Fibroblast of lung (primary cell): ENCODE data around the gene TCEAL1. TPM values are rescaled to one million over a fixed set of nuclear protein-coding genes. Genes with fewer than 3 reads are reported as not detected.

Source experiments
- DNase-seq, 2 donors: peaks; one replicate each; pipeline versions ENCODE4 v3.0.0 to v3.0.0-alpha.2; 2010; ENCODE audit warnings: low read depth in 2 of 2
- H2AFZ ChIP-seq: 2 replicates; pipeline ENCODE4 v1.5.1; 2012; ENCODE audit warnings: low read length, control low read depth, inconsistent platforms
- H3K27ac ChIP-seq: 2 replicates; pipeline ENCODE4 v1.5.1; 2011; ENCODE audit warnings: low read length, control low read depth; ENCODE audit not compliant: insufficient read depth
- H3K27me3 ChIP-seq: 2 replicates; pipeline ENCODE4 v1.5.1; 2011; ENCODE audit warnings: mild to moderate bottlenecking, low read length; ENCODE audit not compliant: control insufficient read depth, insufficient read depth
- H3K36me3 ChIP-seq: 2 replicates; pipeline ENCODE4 v1.5.1; 2011; ENCODE audit warnings: low read length; ENCODE audit not compliant: control insufficient read depth, insufficient read depth
- H3K4me1 ChIP-seq: 2 replicates; pipeline ENCODE4 v1.5.1; 2011; ENCODE audit warnings: low read length; ENCODE audit not compliant: control insufficient read depth, insufficient read depth; ENCODE audit errors: extremely low read depth
- H3K4me2 ChIP-seq: 2 replicates; pipeline ENCODE4 v1.5.1; 2011; ENCODE audit warnings: low read length, control low read depth; ENCODE audit not compliant: insufficient read depth; ENCODE audit errors: extremely low read depth
- H3K4me3 ChIP-seq, 4 experiments: fragments of 200-600 bp in 1 of 4; sonication (generic) in 1 of 4; replicated peaks in 1 of 4; 2 replicates each; pipeline ENCODE4 v1.5.1; 2011 to 2016; ENCODE audit warnings: low read length in 4 of 4, low read depth in 3 of 4, mild to moderate bottlenecking in 3 of 4, control low read depth in 2 of 4, inconsistent platforms in 1 of 4, mixed read lengths in 1 of 4; ENCODE audit not compliant: insufficient read depth in 1 of 4; ENCODE audit errors: control extremely low read depth in 1 of 4
- H3K79me2 ChIP-seq: 2 replicates; pipeline ENCODE4 v1.5.1; 2012; ENCODE audit warnings: mild to moderate bottlenecking, low read length, inconsistent platforms; ENCODE audit not compliant: control insufficient read depth, insufficient read depth
- H3K9ac ChIP-seq: 2 replicates; pipeline ENCODE4 v1.5.1; 2011; ENCODE audit warnings: mild to moderate bottlenecking, low read length, control low read depth; ENCODE audit not compliant: insufficient read depth
- H3K9me3 ChIP-seq: 2 replicates; pipeline ENCODE4 v1.5.1; 2012; ENCODE audit warnings: low read depth, low read length; ENCODE audit not compliant: control insufficient read depth, insufficient read depth
- H4K20me1 ChIP-seq: 2 replicates; pipeline ENCODE4 v1.5.1; 2011; ENCODE audit warnings: low read length; ENCODE audit not compliant: control insufficient read depth, insufficient read depth; ENCODE audit errors: extremely low read depth
- EZH2 ChIP-seq: IDR thresholded peaks from 2 replicates; pipeline ENCODE4 v1.5.1; 2012; ENCODE audit warnings: low read length, control low read depth, mild to moderate bottlenecking; ENCODE audit errors: missing control alignments
- polyA plus RNA-seq, 2 donors: library from polyadenylated mRNA; depleted of rRNA in 1 of 2; stranded (reverse) in 1 of 2; unstranded in 1 of 2; fragments of >200 nt; gene quantifications; 2 replicates each; pipeline ENCODE4 v1.2.1, GENCODE V29; 2011 to 2012; ENCODE audit warnings: missing spikeins in 1 of 2
- total RNA-seq: library from RNA; depleted of rRNA; stranded (reverse); fragments of >200 nt; gene quantifications from 2 replicates; pipeline ENCODE4 v1.2.1, GENCODE V29; 2014
- TF ChIP-seq, protein P1 (sequence below), 2 donors: IDR thresholded peaks in 1 of 2; conservative IDR thresholded peaks in 1 of 2; 1 replicate in 1 of 2; 2 replicates in 1 of 2; pipeline ENCODE4 v1.5.1; 2011 to 2012; ENCODE audit warnings: low read length in 2 of 2, control low read depth in 1 of 2, inconsistent platforms in 1 of 2, low read depth in 1 of 2, mild to moderate bottlenecking in 1 of 2

Gene TCEAL1
- total and polyA plus RNA-seq, 2 donors (not counting 1 experiment from before 2014, with no cell fraction given) = 28.5 to 35.5 TPM

DNA sequence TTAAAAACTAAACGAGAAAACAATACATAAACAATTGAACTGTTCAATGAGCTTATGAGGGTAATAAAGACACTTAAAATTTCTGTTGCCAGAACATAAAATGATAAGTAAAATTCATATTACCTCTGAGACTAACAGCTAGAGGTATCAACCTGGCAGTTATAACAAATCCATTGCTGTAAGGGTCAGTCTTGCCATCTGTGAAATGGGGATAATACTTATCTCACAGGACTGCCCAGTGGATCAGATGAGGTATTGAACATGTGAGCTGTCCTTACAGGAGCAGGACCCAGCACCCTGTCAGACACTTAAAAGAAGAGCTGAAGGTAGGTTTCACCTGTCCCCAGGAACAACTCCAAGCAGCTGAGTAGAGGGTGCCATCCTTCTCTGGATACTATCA, 18.5 kb upstream of the TCEAL1 start:
- Histone ChIP-seq H4K20me1 (no peaks in the 10 kb centered on the region), H3K36me3 (no peaks in the 10 kb centered on the region), H3K9me3 (no peaks in the 10 kb centered on the region), H3K4me2 (no peak overlapping the region), H3K9ac (no peak overlapping the region), H2AFZ (no peak overlapping the region), H3K79me2 (no peaks in the 10 kb centered on the region), H3K27ac (no peak overlapping the region), H3K4me1 (no peaks in the 10 kb centered on the region), H3K4me3 (no peak overlapping the region), H3K27me3 (no peaks in the 10 kb centered on the region)
- no peak for DNase-seq
- TF ChIP-seq EZH2 = no peak
- TF ChIP-seq, protein P1, sequence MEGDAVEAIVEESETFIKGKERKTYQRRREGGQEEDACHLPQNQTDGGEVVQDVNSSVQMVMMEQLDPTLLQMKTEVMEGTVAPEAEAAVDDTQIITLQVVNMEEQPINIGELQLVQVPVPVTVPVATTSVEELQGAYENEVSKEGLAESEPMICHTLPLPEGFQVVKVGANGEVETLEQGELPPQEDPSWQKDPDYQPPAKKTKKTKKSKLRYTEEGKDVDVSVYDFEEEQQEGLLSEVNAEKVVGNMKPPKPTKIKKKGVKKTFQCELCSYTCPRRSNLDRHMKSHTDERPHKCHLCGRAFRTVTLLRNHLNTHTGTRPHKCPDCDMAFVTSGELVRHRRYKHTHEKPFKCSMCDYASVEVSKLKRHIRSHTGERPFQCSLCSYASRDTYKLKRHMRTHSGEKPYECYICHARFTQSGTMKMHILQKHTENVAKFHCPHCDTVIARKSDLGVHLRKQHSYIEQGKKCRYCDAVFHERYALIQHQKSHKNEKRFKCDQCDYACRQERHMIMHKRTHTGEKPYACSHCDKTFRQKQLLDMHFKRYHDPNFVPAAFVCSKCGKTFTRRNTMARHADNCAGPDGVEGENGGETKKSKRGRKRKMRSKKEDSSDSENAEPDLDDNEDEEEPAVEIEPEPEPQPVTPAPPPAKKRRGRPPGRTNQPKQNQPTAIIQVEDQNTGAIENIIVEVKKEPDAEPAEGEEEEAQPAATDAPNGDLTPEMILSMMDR (conservative IDR thresholded peaks at IDR 0.05 in 1 of 2, IDR thresholded peaks at IDR 0.05 in 1 of 2; ENCODE audit: low read depth in 1 of 2, low read length in 2 of 2) = no peak

DNA sequence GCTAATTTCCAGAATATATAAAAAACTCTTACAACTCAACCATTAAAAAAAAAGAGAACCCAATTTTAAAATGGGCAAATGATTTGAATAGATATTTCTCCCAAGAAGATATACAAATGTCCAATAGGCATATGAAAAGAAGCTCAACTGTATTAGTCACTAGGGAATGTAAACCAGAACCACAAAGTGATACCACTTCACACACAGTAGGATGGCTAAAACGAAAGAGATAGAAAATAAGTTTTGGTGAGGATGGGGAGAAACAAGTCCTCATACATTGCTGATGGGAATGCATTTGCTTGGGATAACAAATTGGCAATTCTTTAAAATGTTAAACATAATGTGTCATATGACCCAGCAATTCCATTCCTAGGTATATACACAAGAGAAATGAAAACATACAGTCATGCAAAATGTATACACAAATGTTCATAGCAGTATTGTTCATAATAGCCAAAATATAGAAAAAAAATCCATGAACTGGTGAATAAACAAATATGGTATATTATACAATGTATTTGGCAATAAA, 15.3 kb upstream of the TCEAL1 start:
- H3K9me3 ChIP-seq = no peaks in the 10 kb centered on the region
- no peak overlapping the region for H3K4me3 ChIP-seq
- H3K27me3 ChIP-seq = no peaks in the 10 kb centered on the region
- H4K20me1 ChIP-seq = no peaks in the 10 kb centered on the region
- H3K4me1 ChIP-seq = no peaks in the 10 kb centered on the region
- H3K79me2 ChIP-seq = no peaks in the 10 kb centered on the region
- H2AFZ ChIP-seq = no peak overlapping the region
- DNase-seq = peak in 1 of 2 donors; percentile 30
- TF ChIP-seq EZH2 = no peak
- TF ChIP-seq, protein P1 (conservative IDR thresholded peaks at IDR 0.05 in 1 of 2, IDR thresholded peaks at IDR 0.05 in 1 of 2; ENCODE audit: low read depth in 1 of 2, low read length in 2 of 2) = no peak
- H3K9ac ChIP-seq = no peak overlapping the region
- no peaks in the 10 kb centered on the region for H3K36me3 ChIP-seq
- no peak overlapping the region for H3K4me2 ChIP-seq
- no peak overlapping the region for H3K27ac ChIP-seq

DNA sequence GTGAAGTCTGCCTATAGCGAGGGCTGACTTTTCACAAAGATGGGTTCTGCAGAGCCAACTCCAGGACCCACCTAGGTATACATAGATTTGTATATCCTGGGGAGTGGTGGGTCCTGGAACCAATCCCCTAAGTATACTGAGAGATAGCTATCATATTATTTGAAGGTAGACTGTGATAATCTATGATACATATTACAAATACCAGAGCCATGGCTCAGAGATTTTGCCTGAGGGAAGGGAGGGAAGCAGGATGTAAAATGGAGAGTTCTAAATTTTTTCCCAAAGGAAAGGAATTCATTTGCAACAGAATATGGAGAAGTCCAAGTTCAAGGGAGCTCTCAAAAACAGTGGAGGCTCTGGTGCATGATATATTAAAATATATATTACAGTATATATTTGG, 13.8 kb upstream of the TCEAL1 start:
- Histone ChIP-seq H3K27ac (no peak overlapping the region), H3K9ac (no peak overlapping the region), H4K20me1 (no peaks in the 10 kb centered on the region), H3K4me2 (no peak overlapping the region), H3K4me3 (no peak overlapping the region), H3K79me2 (no peaks in the 10 kb centered on the region), H3K4me1 (no peaks in the 10 kb centered on the region), H3K27me3 (no peaks in the 10 kb centered on the region), H2AFZ (no peak overlapping the region), H3K9me3 (no peaks in the 10 kb centered on the region), H3K36me3 (no peaks in the 10 kb centered on the region)
- DNase-seq = no peak
- TF ChIP-seq, protein P1 (conservative IDR thresholded peaks at IDR 0.05 in 1 of 2, IDR thresholded peaks at IDR 0.05 in 1 of 2; ENCODE audit: low read depth in 1 of 2, low read length in 2 of 2) = no peak
- TF ChIP-seq EZH2 = no peak
